GM23338 (cell line): Measurements from ENCODE around the gene CALHM5. TPM values are rescaled to one million over a fixed set of nuclear protein-coding genes. Genes with fewer than 3 reads are reported as not detected.

Experiments used
- ATAC-seq: fragments of 200-7000 bp; cut with Tn5 transposase; 3 replicates; pipeline ENCODE4 v1.9.1; 2020
- DNase-seq: peaks from one replicate; pipeline ENCODE4 v3.0.0-alpha.2; 2015; ENCODE audit warnings: low spot score
- H2AFZ ChIP-seq: fragments of 200-600 bp; sonication (generic); 2 replicates; pipeline ENCODE4 v1.8.0; 2016; ENCODE audit warnings: antibody characterized with exemption, mild to moderate bottlenecking, moderate library complexity
- H3F3A ChIP-seq: fragments of 200-600 bp; sonication (generic); replicated peaks from 2 replicates; pipeline ENCODE4 v1.8.0; 2017; ENCODE audit warnings: antibody characterized with exemption, mixed run types, low read depth
- H3K27ac ChIP-seq: fragments of 200-600 bp; sonication (generic); 2 replicates; pipeline ENCODE4 v1.6.1; 2016; ENCODE audit warnings: low read depth
- H3K27me3 ChIP-seq: fragments of 200-600 bp; sonication (generic); 2 replicates; pipeline ENCODE4 v1.8.0; 2016; ENCODE audit warnings: mild to moderate bottlenecking, mixed run types, moderate library complexity; ENCODE audit not compliant: insufficient read depth
- H3K36me3 ChIP-seq: fragments of 200-600 bp; sonication (generic); 2 replicates; pipeline ENCODE4 v1.8.0; 2016; ENCODE audit warnings: mild to moderate bottlenecking; ENCODE audit not compliant: insufficient read depth
- H3K4me1 ChIP-seq: fragments of 200-600 bp; sonication (generic); 2 replicates; pipeline ENCODE4 v1.8.0; 2016; ENCODE audit warnings: mild to moderate bottlenecking, moderate library complexity; ENCODE audit not compliant: insufficient read depth
- H3K4me2 ChIP-seq: fragments of 200-600 bp; sonication (generic); 2 replicates; pipeline ENCODE4 v1.7.1; 2017; ENCODE audit warnings: mixed run types
- H3K4me3 ChIP-seq: fragments of 200-600 bp; sonication (generic); 2 replicates; pipeline ENCODE4 v1.6.1; 2016; ENCODE audit warnings: mixed run types
- H3K79me2 ChIP-seq: fragments of 200-600 bp; sonication (generic); replicated peaks from 2 replicates; pipeline ENCODE4 v1.8.0; 2017; ENCODE audit warnings: mild to moderate bottlenecking; ENCODE audit not compliant: insufficient read depth
- H3K9me2 ChIP-seq: fragments of 200-600 bp; sonication (generic); 2 replicates; pipeline ENCODE4 v1.8.0; 2017; ENCODE audit not compliant: insufficient read depth
- H4K20me1 ChIP-seq: fragments of 200-600 bp; sonication (generic); replicated peaks from 2 replicates; pipeline ENCODE4 v1.8.0; 2017; ENCODE audit warnings: mild to moderate bottlenecking; ENCODE audit not compliant: insufficient read depth
- H3K27ac Mint-ChIP-seq: 2 replicates; pipeline ENCODE4 v1.8.0; 2020; ENCODE audit warnings: inconsistent platforms, mild to moderate bottlenecking, moderate library complexity, mixed read lengths
- H3K27me3 Mint-ChIP-seq: 3 replicates; pipeline ENCODE4 v1.8.0; 2022; ENCODE audit warnings: low read depth, mild to moderate bottlenecking, moderate library complexity, mixed read lengths, inconsistent platforms; ENCODE audit not compliant: insufficient read depth, poor library complexity
- H3K36me3 Mint-ChIP-seq: 3 replicates; pipeline ENCODE4 v1.8.0; 2021; ENCODE audit warnings: low read depth, mild to moderate bottlenecking, inconsistent platforms, moderate library complexity, mixed read lengths
- H3K4me1 Mint-ChIP-seq: 3 replicates; pipeline ENCODE4 v1.8.0; 2020; ENCODE audit warnings: mild to moderate bottlenecking, inconsistent platforms, mixed read lengths
- H3K4me3 Mint-ChIP-seq: 3 replicates; pipeline ENCODE4 v1.8.0; 2021; ENCODE audit warnings: moderate library complexity, mild to moderate bottlenecking, inconsistent platforms, mixed read lengths
- H3K9me3 Mint-ChIP-seq: 3 replicates; pipeline ENCODE4 v1.8.0; 2020; ENCODE audit warnings: moderate library complexity, mild to moderate bottlenecking, inconsistent platforms, mixed read lengths
- CREB1 ChIP-seq: fragments of 250-450 bp; sonication (Bioruptor Pico); IDR thresholded peaks from 2 replicates; pipeline ENCODE4 v1.5.0; 2020; ENCODE audit warnings: low read depth, mild to moderate bottlenecking, moderate library complexity
- CTCF ChIP-seq, 2 experiments: fragments of 200-600 bp in 1 of 2; sonication (generic) in 1 of 2; conservative IDR thresholded peaks; 2 replicates each; pipeline versions ENCODE4 v1.5.1 to v1.6.1; 2016 to 2017; ENCODE audit warnings: antibody characterized with exemption in 2 of 2, low read depth in 2 of 2, mild to moderate bottlenecking in 2 of 2, moderate library complexity in 1 of 2
- ETS1 ChIP-seq: IDR thresholded peaks from 2 replicates; pipeline ENCODE4 v1.6.1; 2016; ENCODE audit warnings: antibody characterized with exemption
- EZH2phosphoT487 ChIP-seq: fragments of 200-600 bp; sonication (generic); IDR thresholded peaks from one replicate; pipeline ENCODE4 v1.8.1; 2018; ENCODE audit warnings: antibody characterized with exemption; ENCODE audit not compliant: unreplicated experiment
- JUNB ChIP-seq: IDR thresholded peaks from one replicate; pipeline ENCODE4 v1.6.1; 2016; ENCODE audit warnings: antibody characterized with exemption; ENCODE audit not compliant: unreplicated experiment
- NANOG ChIP-seq: IDR thresholded peaks from 2 replicates; pipeline ENCODE4 v1.6.1; 2016; ENCODE audit warnings: antibody characterized with exemption, borderline replicate concordance
- REST ChIP-seq: IDR thresholded peaks from one replicate; pipeline ENCODE4 v1.6.1; 2018; ENCODE audit warnings: antibody characterized with exemption; ENCODE audit not compliant: unreplicated experiment
- ZNF114 ChIP-seq: fragments of 250-450 bp; sonication (Bioruptor Pico); IDR thresholded peaks from 2 replicates; pipeline ENCODE4 v1.5.0; 2020; ENCODE audit warnings: mild to moderate bottlenecking, moderate library complexity
- ZNF462 ChIP-seq: fragments of 250-450 bp; sonication (Bioruptor Pico); IDR thresholded peaks from 2 replicates; pipeline ENCODE4 v1.5.0; 2020; ENCODE audit warnings: mild to moderate bottlenecking, moderate library complexity
- polyA plus RNA-seq: library from polyadenylated mRNA; unstranded; fragments of >200 nt; fragmentation: Nextera tagmentation; extraction: Ambion mirVana; gene quantifications from 2 replicates; pipeline ENCODE4 v1.2.1, GENCODE V29; 2016
- total RNA-seq: library from RNA; depleted of rRNA; stranded (reverse); fragments of >200 nt; shearing (Covaris generic); gene quantifications from 2 replicates; pipeline ENCODE4 v1.2.3, GENCODE V29; 2014

Gene CALHM5
- total and polyA plus RNA-seq, 2 experiments from 2014 or later, result 0.02 to 0.10 TPM

- TF ChIP-seq CTCF (conservative IDR thresholded peaks at IDR 0.05; ENCODE audit: low read depth in 2 of 2) (no peak), EZH2phosphoT487 (no peak), ZNF114 (CRISPR knock-in tag) (no peak), CREB1 (CRISPR knock-in tag) (no peak), REST (no peak), ETS1 (no peak), JUNB (no peak)
Observed at GRCh38 chr6:116564311-116564710, 52.9 kb downstream of the CALHM5 start (continued).

- H3K9me2 ChIP-seq, result no peaks in the 10 kb centered on the region
- no peaks in the 10 kb centered on the region for H3K9me3 Mint-ChIP-seq
- H4K20me1 ChIP-seq, result no peaks in the 10 kb centered on the region
- H3K27ac ChIP-seq, result no peak overlapping the region
- H3K36me3 Mint-ChIP-seq, result no peaks in the 10 kb centered on the region
- no peaks in the 10 kb centered on the region for H3K27me3 ChIP-seq
- no peaks in the 10 kb centered on the region for H3F3A ChIP-seq
- ATAC-seq, result peak; percentile 28
- H3K27me3 Mint-ChIP-seq, result no peaks in the 10 kb centered on the region
- peaks cover 3% of the 10 kb centered on the region for H3K79me2 ChIP-seq
- H3K4me3 ChIP-seq, result no peak overlapping the region
- peak; percentile 25 for DNase-seq
- peaks cover 3% of the 10 kb centered on the region; the same call in 1 of the 2 replicates for H3K4me1 ChIP-seq
- peaks cover 4% of the 10 kb centered on the region for H3K4me1 Mint-ChIP-seq
- peak overlapping the region; percentile 86 for H2AFZ ChIP-seq
- no peak overlapping the region for H3K4me3 Mint-ChIP-seq
- no peak overlapping the region for H3K4me2 ChIP-seq
- H3K36me3 ChIP-seq, result no peaks in the 10 kb centered on the region
- no peak overlapping the region for H3K27ac Mint-ChIP-seq
- TF ChIP-seq ETS1 (no peak), NANOG (no peak), EZH2phosphoT487 (no peak), ZNF462 (CRISPR knock-in tag) (no peak)
Observed at GRCh38 chr6:116564921-116565872, 53.8 kb downstream of the CALHM5 start.
